HUES64 (cell line): Measurements from ENCODE around the gene PGS1.

Experiments
- H3K27ac ChIP-seq: 2 replicates; pipeline ENCODE4 v1.7.0; 2013; ENCODE audit warnings: low read depth, low read length, inconsistent platforms
- H3K27me3 ChIP-seq: 2 replicates; pipeline ENCODE4 v1.6.1; 2013; ENCODE audit warnings: mild to moderate bottlenecking, low read length; ENCODE audit not compliant: insufficient read depth
- H3K36me3 ChIP-seq: 2 replicates; pipeline ENCODE4 v1.6.1; 2013; ENCODE audit warnings: mild to moderate bottlenecking, low read length; ENCODE audit not compliant: insufficient read depth
- H3K4me1 ChIP-seq: 2 replicates; pipeline ENCODE4 v1.6.1; 2013; ENCODE audit warnings: mild to moderate bottlenecking, low read length, moderate library complexity; ENCODE audit not compliant: insufficient read depth
- H3K4me3 ChIP-seq: 2 replicates; pipeline ENCODE4 v1.5.1; 2013; ENCODE audit warnings: mild to moderate bottlenecking, low read length, moderate library complexity
- H3K9ac ChIP-seq: 2 replicates; pipeline ENCODE4 v1.6.1; 2013; ENCODE audit warnings: mild to moderate bottlenecking, low read depth, low read length
- H3K9me3 ChIP-seq: 2 replicates; pipeline ENCODE4 v1.6.1; 2013; ENCODE audit warnings: low read depth, low read length; ENCODE audit not compliant: insufficient read depth
- WGBS: fragments of 150-250, 120-280 bp; methylation state at CpG from one replicate; pipeline ENCODE4 v1.1.7; 2013; ENCODE audit warnings: missing lambda C conversion rate; 5-methylcytosine and 5-hydroxymethylcytosine counted together

PGS1 gene

DNA sequence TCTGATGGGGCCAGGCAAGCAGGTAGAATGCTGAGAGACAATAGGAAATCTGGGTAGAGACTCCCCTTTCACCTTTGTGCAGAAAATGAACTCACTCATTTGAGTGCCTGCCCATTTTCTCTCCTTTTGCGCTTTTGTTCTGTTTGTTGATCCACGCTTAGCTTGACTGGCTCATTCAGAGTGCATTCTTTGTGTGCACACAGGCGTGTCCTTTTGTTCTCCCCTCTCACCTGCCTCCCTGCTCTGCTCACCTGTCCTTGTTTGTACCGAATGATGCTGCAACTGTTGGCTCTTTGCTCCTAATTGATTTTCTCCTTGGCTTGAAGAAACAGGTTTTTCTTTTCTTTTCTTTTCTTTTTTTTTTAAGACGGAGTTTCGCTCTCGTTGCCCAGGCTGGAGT lies 15.8 kb downstream of the PGS1 start:
- Histone ChIP-seq H3K27ac (no peak overlapping the region), H3K36me3 (peaks cover 55% of the 10 kb centered on the region), H3K9me3 (no peaks in the 10 kb centered on the region), H3K27me3 (no peaks in the 10 kb centered on the region), H3K4me3 (no peak overlapping the region), H3K9ac (no peak overlapping the region), H3K4me1 (peaks cover 12% of the 10 kb centered on the region; the same call in 1 of the 2 replicates)
- 95% methylated on average over 7 of the region's 7 CpGs for WGBS

DNA sequence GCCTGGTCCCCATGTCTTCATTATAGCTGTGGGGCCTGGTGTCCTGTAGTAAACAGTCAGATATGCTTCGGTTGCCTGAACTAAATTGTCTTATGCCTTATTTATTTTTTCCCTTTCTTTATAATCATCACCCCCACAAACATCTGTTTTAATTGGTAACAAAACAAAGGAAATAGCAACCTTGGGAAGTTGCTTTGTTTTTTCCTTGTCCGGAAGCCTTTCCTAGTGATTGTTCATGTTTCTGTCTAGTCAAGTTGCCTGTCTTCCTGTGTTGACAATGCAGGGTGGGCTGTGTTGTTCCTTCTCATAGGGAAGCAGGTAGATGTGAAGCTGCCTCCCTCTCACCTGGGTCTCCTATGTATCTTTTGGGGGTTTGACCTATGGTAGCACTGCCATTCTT lies 16.7 kb downstream of the PGS1 start:
- H3K27me3 ChIP-seq = no peaks in the 10 kb centered on the region
- no peak overlapping the region for H3K9ac ChIP-seq
- WGBS = 94% methylated on average over 2 of the region's 2 CpGs
- H3K4me1 ChIP-seq = peaks cover 11% of the 10 kb centered on the region; the same call in 1 of the 2 replicates
- H3K9me3 ChIP-seq = no peaks in the 10 kb centered on the region
- H3K36me3 ChIP-seq = peaks cover 64% of the 10 kb centered on the region
- H3K4me3 ChIP-seq = no peak overlapping the region
- H3K27ac ChIP-seq = no peak overlapping the region

DNA sequence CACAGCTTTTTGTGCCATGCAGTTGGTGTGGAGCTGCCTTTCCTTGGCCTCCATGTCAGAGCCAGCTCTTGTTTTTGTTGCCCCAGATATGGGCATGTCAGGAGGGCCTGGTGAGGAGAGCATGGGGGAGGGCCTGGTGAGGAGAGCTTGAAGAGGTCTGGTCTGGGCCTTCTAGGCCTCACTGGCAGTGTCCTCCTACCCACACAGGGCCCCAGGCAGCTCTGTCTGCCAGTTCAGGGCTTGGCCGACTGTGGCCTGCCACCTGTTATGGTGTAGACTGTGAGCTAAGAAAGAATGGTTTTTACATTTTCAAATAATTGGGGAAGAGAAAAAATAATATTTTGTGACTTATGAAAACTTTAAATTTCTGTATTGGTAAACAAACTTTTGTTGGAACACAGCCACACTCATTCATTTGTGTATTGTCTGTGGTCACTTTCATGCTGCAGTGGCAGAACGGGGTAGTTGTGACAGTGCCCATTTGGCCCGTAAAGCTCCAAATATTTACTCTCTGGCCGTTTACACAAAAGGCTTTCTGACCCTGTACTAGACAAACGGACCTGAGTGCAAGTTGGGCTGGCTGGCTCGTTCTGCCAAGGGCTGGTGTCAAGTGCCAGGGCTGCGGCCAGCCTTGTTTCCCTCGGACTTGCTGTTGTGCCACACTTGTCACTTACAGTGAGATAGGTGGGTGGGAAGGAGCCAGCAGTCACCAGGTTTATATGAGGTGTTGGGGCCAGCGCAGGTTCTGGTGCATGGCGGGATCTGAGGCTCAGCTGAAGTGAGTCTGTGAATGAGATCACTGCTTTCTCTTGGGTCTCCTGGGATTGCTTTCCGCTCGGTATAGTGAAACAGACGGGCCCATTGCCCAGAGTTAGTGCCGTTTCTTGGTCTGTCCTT lies 18.2 kb downstream of the PGS1 start:
- H3K36me3 ChIP-seq = peaks cover 75% of the 10 kb centered on the region
- no peaks in the 10 kb centered on the region for H3K9me3 ChIP-seq
- H3K9ac ChIP-seq = no peak overlapping the region
- no peak overlapping the region for H3K27ac ChIP-seq
- H3K4me3 ChIP-seq = no peak overlapping the region
- WGBS = 96% methylated on average over 14 of the region's 14 CpGs
- no peaks in the 10 kb centered on the region for H3K27me3 ChIP-seq
- H3K4me1 ChIP-seq = peaks cover 4% of the 10 kb centered on the region; the same call in 1 of the 2 replicates

DNA sequence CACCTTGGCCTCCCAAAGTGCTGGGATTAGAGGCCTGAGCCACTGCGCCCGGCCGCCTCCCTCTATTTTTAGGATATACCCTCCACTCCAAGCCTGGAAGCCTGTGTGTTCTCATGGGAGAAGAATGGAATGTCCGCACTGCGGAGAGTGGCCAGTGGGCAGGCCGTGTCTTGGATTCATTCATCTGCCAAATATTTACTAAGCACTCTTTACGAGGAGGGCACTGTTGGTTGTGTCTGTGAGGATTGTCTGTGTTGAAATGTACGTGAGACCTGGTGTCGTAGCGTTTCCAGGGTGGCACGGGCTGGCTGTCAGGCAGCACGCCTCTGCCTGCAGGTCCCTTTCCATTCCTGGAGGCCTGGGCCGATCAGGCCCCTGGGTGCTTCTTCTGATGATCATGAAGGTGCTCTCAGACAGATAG lies 19.2 kb downstream of the PGS1 start:
- H3K9ac ChIP-seq = no peak overlapping the region
- no peaks in the 10 kb centered on the region for H3K9me3 ChIP-seq
- no peak overlapping the region for H3K4me3 ChIP-seq
- H3K27me3 ChIP-seq = no peaks in the 10 kb centered on the region
- H3K4me1 ChIP-seq = no peaks in the 10 kb centered on the region
- no peak overlapping the region for H3K27ac ChIP-seq
- WGBS = 81% methylated on average over 12 of the region's 13 CpGs
- H3K36me3 ChIP-seq = peaks cover 82% of the 10 kb centered on the region

DNA sequence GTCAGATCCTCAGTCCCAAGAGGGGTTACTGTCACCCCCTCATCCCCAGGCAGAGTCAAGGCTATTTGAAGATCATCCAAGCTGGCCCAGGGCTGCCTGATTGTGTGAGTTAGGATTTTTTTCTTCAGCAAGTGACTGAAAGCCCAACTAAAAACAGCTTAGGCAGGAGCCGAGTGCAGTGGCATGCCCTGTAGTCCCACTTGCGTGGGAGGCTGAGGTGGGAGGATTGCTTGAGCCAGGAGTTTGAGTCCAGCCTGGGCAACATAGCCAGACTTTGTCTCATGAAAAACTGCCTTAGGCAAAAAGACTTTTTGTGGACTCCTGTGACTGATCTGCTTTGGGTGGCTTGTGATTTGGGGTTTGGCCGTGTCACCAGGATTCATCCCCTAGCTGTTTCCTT lies 19.9 kb downstream of the PGS1 start:
- no peak overlapping the region for H3K27ac ChIP-seq
- H3K9me3 ChIP-seq = no peaks in the 10 kb centered on the region
- peaks cover 86% of the 10 kb centered on the region for H3K36me3 ChIP-seq
- no peaks in the 10 kb centered on the region for H3K27me3 ChIP-seq
- no peak overlapping the region for H3K9ac ChIP-seq
- H3K4me1 ChIP-seq = no peaks in the 10 kb centered on the region
- H3K4me3 ChIP-seq = no peak overlapping the region
- WGBS = 95% methylated on average over 3 of the region's 3 CpGs

DNA sequence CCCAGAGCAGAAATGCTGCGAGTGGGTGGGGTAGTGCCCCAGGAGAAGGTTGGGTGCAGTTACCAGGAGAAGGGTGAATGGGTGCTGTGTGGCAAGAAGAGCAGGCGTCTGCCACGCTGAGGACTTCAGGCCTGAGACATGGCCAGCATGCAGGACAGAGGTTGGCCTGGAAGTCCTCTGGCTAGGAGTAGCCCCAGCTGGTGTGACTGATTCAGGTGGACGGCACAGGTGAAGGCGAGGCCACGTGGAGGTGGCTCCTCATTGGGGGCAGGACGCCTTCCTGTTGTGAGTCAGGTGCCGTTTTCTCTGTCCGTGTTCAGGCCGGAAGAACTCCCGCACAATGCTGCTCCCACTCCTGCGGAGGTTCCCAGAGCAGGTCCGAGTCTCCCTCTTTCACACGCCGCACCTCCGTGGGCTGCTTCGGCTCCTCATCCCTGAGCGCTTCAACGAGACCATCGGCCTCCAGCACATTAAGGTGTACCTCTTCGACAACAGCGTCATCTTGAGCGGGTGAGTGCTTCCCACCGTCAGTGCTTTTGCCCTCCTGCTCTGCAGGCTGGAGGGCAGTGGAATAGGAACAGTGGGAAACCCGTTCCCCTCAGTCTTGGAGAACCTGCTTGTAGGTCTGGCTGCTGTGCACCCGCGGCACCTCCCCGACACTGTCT lies 20.7 kb downstream of the PGS1 start:
- H3K4me3 ChIP-seq = no peak overlapping the region
- no peaks in the 10 kb centered on the region for H3K4me1 ChIP-seq
- H3K27me3 ChIP-seq = no peaks in the 10 kb centered on the region
- no peaks in the 10 kb centered on the region for H3K9me3 ChIP-seq
- no peak overlapping the region for H3K9ac ChIP-seq
- WGBS = 87% methylated on average over 28 of the region's 28 CpGs
- H3K36me3 ChIP-seq = peaks cover 90% of the 10 kb centered on the region
- H3K27ac ChIP-seq = no peak overlapping the region

DNA sequence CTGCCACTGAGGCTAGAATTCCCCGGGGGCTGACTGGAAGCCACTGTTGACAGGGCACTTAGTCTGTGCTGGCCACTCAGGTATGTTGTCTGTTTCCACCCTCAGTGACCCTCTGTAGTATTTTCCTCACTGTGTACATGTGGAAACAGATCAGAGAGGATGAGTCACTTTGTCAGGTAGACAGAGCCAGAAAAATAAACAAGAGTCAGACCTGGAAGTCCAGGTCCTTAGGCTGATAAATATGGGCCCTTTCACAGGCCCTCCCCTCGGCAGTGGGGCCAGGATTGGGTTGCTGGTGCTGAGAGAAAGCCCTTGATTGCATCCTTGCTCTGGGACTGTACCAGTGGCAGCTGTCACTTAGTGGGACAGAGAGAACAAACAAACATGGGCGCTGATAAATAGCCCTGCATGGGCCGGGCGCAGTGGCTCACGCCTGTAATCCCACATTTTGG lies 21.3 kb downstream of the PGS1 start:
- peaks cover 95% of the 10 kb centered on the region for H3K36me3 ChIP-seq

DNA sequence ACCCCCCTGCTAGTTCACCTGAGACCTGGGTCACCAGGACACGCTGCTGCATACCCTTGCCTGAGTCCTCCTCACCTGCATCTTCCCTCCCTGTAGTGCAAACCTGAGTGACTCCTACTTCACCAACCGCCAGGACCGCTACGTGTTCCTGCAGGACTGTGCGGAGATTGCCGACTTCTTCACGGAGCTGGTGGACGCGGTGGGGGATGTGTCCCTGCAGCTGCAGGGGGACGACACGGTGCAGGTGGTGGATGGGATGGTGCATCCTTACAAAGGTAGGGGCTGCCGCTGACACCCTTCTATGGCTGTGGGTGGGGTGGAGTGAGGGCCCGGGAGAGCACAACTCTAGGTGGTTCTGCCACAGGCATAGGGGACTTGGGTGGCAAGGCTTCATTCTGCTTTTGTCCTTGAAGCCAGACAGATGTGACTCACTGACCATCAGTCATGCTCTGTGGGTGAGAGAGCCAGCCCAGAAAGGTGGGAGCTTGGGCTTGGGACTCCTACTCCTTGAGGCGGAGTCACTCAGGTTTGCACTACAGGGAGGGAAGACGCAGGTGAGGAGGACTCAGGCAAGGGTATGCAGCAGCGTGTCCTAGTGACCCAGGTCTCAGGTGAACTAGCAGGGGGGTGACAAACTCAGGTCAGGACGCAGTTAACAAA lies 22.3 kb downstream of the PGS1 start:
- WGBS = 89% methylated on average over 17 of the region's 17 CpGs
- H3K27ac ChIP-seq = no peak overlapping the region
- H3K9ac ChIP-seq = no peak overlapping the region
- H3K36me3 ChIP-seq = peaks cover 93% of the 10 kb centered on the region
- no peak overlapping the region for H3K4me3 ChIP-seq
- no peaks in the 10 kb centered on the region for H3K27me3 ChIP-seq
- H3K4me1 ChIP-seq = no peaks in the 10 kb centered on the region
- no peaks in the 10 kb centered on the region for H3K9me3 ChIP-seq

More for the DNA sequence above, 21.3 kb downstream of the PGS1 start:
- Histone ChIP-seq H3K4me3 (no peak overlapping the region), H3K9ac (no peak overlapping the region), H3K4me1 (no peaks in the 10 kb centered on the region), H3K27me3 (no peaks in the 10 kb centered on the region), H3K27ac (no peak overlapping the region), H3K9me3 (no peaks in the 10 kb centered on the region)
- WGBS = 80% methylated on average over 6 of the region's 6 CpGs

DNA sequence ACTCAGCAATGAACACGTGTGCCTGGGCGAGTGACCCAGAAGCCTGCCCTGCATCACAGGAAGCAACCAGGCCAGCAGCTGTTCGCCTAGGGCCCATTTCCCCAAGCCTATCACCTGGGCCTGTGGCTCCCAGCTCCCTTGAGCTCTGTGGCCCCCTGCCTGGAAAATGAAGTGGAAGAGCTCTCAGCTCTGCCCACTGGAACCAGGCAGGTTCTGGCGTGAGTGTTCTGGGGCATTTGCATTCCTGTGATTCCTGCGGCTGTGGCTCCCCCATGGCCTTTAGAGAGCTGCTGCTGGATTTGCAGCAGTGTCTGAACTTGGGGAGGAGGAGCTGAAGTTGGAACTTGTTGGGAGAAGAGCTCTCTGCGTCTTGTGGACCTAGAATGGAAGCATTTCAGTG lies 22.8 kb downstream of the PGS1 start:
- Histone ChIP-seq H3K4me1 (no peaks in the 10 kb centered on the region), H3K27ac (no peak overlapping the region), H3K4me3 (no peak overlapping the region), H3K9me3 (no peaks in the 10 kb centered on the region), H3K9ac (no peak overlapping the region), H3K27me3 (no peaks in the 10 kb centered on the region), H3K36me3 (peaks cover 89% of the 10 kb centered on the region)
- WGBS = 66% methylated on average over 6 of the region's 6 CpGs

DNA sequence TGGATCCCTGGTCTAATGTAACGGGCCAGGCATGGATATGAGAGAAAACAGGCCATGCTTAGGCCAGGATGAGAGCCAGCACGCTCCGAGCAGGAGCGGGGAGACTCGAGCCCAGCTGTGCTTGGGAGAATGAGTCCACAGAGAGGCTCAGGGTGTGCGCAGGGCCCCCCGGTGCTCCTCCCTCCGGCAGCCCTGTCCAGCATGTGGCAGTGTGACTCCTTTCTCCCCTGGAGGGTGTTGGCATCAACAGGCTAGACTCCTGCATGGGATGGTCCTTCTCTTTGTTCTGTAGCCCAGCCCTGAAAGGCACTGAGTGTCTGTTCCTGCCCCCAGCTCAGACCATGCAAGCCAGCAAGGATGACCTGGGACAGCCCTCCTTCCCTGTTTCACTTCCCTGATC lies 23.4 kb downstream of the PGS1 start:
- H3K27me3 ChIP-seq = no peaks in the 10 kb centered on the region
- WGBS = 61% methylated on average over 8 of the region's 8 CpGs
- H3K4me1 ChIP-seq = no peaks in the 10 kb centered on the region
- no peaks in the 10 kb centered on the region for H3K9me3 ChIP-seq
- H3K9ac ChIP-seq = no peak overlapping the region
- H3K4me3 ChIP-seq = no peak overlapping the region
- H3K36me3 ChIP-seq = peaks cover 86% of the 10 kb centered on the region
- no peak overlapping the region for H3K27ac ChIP-seq

DNA sequence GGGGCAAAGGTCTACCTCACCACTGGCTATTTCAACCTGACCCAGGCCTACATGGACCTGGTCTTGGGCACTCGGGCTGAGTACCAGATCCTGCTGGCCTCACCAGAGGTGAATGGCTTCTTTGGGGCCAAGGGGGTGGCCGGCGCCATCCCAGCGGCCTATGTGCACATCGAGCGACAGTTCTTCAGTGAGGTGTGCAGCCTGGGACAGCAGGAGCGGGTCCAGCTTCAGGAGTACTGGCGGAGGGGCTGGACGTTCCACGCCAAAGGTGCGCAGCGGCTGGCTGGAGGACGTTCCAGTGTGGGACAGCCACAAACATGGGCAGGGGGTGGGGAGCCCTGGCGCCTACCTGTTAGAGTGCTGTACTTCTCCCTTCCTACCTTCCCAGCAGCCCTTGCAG lies 25.4 kb downstream of the PGS1 start:
- H3K4me3 ChIP-seq = no peak overlapping the region
- 97% methylated on average over 14 of the region's 14 CpGs for WGBS

More for the DNA sequence above, 25.4 kb downstream of the PGS1 start:
- Histone ChIP-seq H3K27me3 (no peaks in the 10 kb centered on the region), H3K27ac (no peak overlapping the region), H3K9me3 (no peaks in the 10 kb centered on the region), H3K9ac (no peak overlapping the region), H3K4me1 (no peaks in the 10 kb centered on the region), H3K36me3 (peaks cover 77% of the 10 kb centered on the region)
